AG04449 (cell line): ENCODE measurements around the gene STMN1.

ENCODE experiments used
- CTCF ChIA-PET: fragments of 350-600 bp; formaldehyde crosslinking; extraction: SDS; loops from one replicate; lab custom pipeline; 2021; ENCODE audit warnings: antibody characterized with exemption; lab: Yijun Ruan, JAX
- POLR2A ChIA-PET: fragments of 400-600, 350-600 bp; formaldehyde crosslinking; extraction: SDS; loops from one replicate; lab custom pipeline; 2020; ENCODE audit warnings: antibody characterized with exemption, inconsistent platforms; lab: Yijun Ruan, JAX
- DNase-seq: peaks from one replicate; pipeline ENCODE4 v3.0.0-alpha.2; 2010; ENCODE audit warnings: low read depth, low spot score
- H3K4me3 ChIP-seq: 2 replicates; pipeline ENCODE4 v1.5.1; 2011; ENCODE audit warnings: low read depth, mild to moderate bottlenecking, control low read depth, low read length
- TF ChIP-seq, protein P1 (sequence below): IDR thresholded peaks from one replicate; pipeline ENCODE4 v1.5.1; 2011; ENCODE audit warnings: mild to moderate bottlenecking, moderate library complexity, low read length, control low read depth, inconsistent platforms; ENCODE audit not compliant: insufficient read depth; ENCODE audit errors: missing control alignments

Gene STMN1

DNA sequence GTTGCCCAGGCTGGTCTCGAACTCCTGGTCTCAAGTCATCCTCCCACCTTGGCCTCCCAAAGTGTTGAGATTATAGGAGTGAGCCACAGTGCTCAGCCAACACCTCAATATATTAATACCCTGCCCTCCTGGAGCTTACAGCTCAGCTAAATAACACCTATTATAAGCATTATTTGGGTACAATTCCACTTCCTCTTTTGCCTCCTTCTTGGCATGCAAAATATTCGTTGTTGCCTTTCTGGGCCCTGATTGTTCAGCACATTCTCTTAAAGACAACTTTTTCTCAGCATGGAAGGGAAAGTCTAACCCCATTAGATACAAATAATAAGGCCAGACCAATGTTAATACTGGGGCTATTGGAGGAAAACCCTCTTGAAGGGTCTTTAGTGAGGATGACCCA lies 33.5 kb downstream of the STMN1 start:
- POLR2A ChIA-PET, result interaction anchor here (0.7 kb wide), 1 partner anchor 8 kb away, joined by 3 read pairs; no protein-coding TSS in a partner anchor
- DNase-seq, result no peak
- CTCF ChIA-PET, result no interaction called here
- TF ChIP-seq, protein P1, sequence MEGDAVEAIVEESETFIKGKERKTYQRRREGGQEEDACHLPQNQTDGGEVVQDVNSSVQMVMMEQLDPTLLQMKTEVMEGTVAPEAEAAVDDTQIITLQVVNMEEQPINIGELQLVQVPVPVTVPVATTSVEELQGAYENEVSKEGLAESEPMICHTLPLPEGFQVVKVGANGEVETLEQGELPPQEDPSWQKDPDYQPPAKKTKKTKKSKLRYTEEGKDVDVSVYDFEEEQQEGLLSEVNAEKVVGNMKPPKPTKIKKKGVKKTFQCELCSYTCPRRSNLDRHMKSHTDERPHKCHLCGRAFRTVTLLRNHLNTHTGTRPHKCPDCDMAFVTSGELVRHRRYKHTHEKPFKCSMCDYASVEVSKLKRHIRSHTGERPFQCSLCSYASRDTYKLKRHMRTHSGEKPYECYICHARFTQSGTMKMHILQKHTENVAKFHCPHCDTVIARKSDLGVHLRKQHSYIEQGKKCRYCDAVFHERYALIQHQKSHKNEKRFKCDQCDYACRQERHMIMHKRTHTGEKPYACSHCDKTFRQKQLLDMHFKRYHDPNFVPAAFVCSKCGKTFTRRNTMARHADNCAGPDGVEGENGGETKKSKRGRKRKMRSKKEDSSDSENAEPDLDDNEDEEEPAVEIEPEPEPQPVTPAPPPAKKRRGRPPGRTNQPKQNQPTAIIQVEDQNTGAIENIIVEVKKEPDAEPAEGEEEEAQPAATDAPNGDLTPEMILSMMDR, result no peak
- H3K4me3 ChIP-seq, result no peak overlapping the region

DNA sequence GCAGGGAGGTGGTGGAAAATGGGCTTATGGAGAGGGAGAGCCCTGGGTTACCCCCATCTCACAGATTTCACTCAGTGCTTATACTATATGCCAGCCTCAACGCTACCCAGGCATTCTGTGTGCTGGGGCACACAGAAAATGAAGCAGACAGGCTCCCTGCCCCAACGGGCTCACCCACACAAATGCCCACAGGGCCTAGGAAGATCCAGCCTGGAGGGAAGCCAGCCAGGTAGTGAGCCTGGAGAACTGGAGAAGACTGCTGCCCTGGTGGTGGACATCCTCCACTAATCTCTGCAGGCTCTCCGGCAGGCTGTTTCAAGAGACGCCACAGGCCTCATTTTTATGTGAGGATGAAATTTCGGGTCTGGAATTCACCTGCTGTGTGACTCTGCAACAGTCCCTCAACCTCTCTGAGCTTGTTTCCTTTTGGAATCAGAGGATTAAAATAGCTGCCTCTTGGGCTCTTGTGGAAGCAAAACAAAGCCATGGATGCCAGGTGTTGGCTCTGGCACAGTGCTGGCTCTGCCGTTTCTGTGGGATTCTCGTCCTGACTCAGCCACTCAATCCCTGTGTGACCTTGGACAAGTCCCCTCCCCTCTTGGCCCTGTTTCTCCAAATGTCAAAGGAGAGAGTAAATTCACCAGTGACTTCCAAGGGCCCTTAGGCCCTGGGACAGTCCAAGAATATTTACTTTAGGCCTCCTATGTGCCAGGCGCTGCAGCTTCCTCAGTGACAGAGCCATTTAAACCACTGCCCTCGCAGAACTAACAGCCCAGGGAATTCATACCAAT lies 34.3 kb downstream of the STMN1 start:
- CTCF ChIA-PET, result no interaction called here
- POLR2A ChIA-PET, result interaction anchor here (0.7 kb wide), 1 partner anchor 7 kb away, joined by 3 read pairs; no protein-coding TSS in a partner anchor
- no peak for DNase-seq
- no peak overlapping the region for H3K4me3 ChIP-seq
- TF ChIP-seq, protein P1, result no peak

DNA sequence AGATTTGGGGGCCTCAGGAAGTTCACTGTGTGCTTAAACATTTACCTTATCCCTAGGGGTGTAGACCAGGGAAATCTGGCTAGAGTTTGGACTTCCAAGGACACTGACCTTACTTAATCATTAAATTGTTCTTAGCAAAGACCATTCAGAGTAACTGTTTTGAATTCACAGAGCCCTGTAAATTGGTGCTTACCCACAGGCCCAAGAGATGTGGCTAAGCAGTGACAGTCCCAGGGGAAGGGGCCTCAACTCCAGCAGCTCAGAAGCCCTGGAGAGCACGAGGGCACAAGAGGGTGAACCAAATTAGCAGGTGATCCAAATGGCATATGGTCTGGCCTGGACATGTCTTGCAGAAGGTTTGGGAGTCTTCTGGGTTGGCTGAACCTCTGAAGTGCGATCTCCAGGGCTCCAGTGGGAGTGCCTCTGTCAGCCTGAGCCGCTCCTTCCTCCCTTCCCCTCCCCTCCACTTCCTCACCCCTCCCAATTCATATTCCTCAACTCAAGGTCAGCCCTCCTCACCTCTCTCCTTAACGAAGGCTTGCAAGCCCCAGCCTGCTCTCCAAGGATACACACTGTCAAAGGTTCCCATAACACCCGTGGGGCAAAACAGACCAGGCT lies 35.0 kb downstream of the STMN1 start:
- DNase-seq, result no peak
- ChIA-PET POLR2A (no interaction called here), CTCF (no interaction called here)
- no peak overlapping the region for H3K4me3 ChIP-seq
- TF ChIP-seq, protein P1, result no peak

DNA sequence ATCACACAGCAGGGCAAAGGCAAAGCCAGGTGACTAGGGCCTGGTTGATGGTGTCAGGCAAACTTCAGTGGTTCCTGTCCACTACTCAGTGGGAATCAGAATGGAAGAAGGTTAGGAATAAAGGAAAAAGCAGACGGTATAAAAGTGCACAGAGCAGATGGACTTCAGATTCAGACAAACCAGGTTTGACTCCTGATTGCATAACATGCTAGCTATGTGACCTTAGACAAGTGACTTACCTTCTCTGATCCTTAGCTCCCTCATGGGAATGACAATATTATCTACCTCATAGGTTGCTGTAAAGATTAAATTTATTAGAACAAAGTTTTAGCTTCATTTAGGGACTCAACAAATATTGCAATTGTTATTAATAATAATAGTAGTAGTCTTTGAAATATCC lies 35.6 kb downstream of the STMN1 start:
- POLR2A ChIA-PET, result no interaction called here
- CTCF ChIA-PET, result interaction anchor here (1.4 kb wide), 1 partner anchor 25 kb away, joined by 7 read pairs; no protein-coding TSS in a partner anchor
- no peak for DNase-seq

DNA sequence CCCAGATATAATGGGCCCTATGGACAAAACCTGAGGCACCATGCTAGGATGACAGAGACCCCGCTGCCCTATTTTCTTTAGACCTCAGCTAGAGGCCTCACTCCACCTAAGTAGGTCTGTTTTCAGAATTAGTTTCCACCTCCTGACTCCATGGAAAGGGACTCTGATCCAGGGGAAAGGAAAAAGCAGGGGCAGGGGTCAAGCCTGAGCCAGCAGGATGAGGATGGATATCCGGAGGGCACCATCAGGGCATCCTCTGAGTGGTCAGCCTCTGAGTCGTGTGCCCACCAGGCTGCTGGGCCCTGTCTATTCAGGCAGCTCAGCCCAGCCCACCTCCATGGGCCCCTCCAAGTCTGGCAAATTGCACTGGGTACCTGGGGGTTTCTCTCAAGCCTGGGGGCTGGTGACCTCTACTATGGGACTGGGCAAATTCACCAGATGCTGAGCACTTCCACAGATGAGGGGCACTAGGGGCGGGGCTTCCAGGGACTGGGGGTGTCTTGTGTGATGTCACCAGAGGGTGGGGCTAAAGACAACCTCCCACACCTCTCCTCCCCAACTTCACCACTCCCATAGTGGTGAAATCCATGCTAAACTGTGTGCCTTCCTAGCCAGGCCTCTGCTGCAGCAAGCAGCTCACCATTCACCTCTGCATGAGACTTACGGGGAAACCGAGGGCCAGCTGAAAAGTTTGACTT lies 36.2 kb downstream of the STMN1 start:
- POLR2A ChIA-PET, result no interaction called here
- no peak for DNase-seq
- H3K4me3 ChIP-seq, result no peak overlapping the region
- TF ChIP-seq, protein P1, result no peak
- CTCF ChIA-PET, result interaction anchor here (1.4 kb wide), 1 partner anchor 26 kb away, joined by 7 read pairs; no protein-coding TSS in a partner anchor

More for the DNA sequence above, 35.6 kb downstream of the STMN1 start:
- H3K4me3 ChIP-seq, result no peak overlapping the region
- TF ChIP-seq, protein P1, result no peak
